ENCODE results near the gene FADS3. TPM values are rescaled to one million over a fixed set of nuclear protein-coding genes. Genes with fewer than 3 reads are reported as not detected.

FADS3 gene
- total RNA-seq, 2 donors from 2014 or later, result 18.5 to 74.9 TPM

DNA sequence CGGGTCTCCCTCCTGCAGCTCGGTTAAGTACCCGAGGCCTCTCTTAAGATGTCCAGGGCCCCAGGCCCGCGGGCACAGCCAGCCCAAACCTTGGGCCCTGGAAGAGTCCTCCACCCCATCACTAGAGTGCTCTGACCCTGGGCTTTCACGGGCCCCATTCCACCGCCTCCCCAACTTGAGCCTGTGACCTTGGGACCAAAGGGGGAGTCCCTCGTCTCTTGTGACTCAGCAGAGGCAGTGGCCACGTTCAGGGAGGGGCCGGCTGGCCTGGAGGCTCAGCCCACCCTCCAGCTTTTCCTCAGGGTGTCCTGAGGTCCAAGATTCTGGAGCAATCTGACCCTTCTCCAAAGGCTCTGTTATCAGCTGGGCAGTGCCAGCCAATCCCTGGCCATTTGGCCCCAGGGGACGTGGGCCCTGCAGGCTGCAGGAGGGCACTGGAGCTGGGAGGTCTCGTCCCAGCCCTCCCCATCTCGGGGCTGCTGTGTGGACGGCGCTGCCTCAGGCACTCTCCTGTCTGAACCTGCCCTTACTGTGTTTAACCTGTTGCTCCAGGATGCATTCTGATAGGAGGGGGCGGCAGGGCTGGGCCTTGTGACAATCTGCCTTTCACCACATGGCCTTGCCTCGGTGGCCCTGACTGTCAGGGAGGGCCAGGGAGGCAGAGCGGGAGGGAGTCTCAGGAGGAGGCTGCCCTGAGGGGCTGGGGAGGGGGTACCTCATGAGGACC, 25.0 kb downstream of the FADS3 start:
- TF ChIP-seq POLR2A (IDR thresholded peaks at IDR 0.05) (no peak), POLR2AphosphoS5 (IDR thresholded peaks at IDR 0.05) (no peak), CTCF (IDR thresholded peaks at IDR 0.05) (no peak)
- Histone ChIP-seq H3K27ac (no peak overlapping the region), H3K36me3 (no peaks in the 10 kb centered on the region), H3K27me3 (replicated peaks; ENCODE audit: insufficient read depth) (no peaks in the 10 kb centered on the region), H3K9me3 (no peaks in the 10 kb centered on the region), H3K4me3 (no peak overlapping the region), H3K4me1 (replicated peaks) (no peaks in the 10 kb centered on the region)
- WGBS, result 60% methylated on average over 18 of the region's 18 CpGs
- no peak for DNase-seq (ENCODE audit: low spot score)
- intact Hi-C loops (cut with DNase I), result no loop called here

GRCh38 chr11:61864814-61865775, 26.2 kb downstream of the FADS3 start:
- Histone ChIP-seq H3K27ac (no peak overlapping the region), H3K27me3 (replicated peaks; ENCODE audit: insufficient read depth) (no peaks in the 10 kb centered on the region), H3K4me1 (replicated peaks) (no peaks in the 10 kb centered on the region), H3K4me3 (no peak overlapping the region), H3K36me3 (no peaks in the 10 kb centered on the region), H3K9me3 (no peaks in the 10 kb centered on the region)
- TF ChIP-seq CTCF (IDR thresholded peaks at IDR 0.05) (no peak), POLR2A (IDR thresholded peaks at IDR 0.05) (no peak)
- 93% methylated on average over 19 of the region's 20 CpGs for WGBS
- no peak for DNase-seq (ENCODE audit: low spot score)
- intact Hi-C loops (cut with DNase I), result no loop called here

GRCh38 chr11:61863548-61864081, 27.7 kb downstream of the FADS3 start:
- no peak for DNase-seq (ENCODE audit: low spot score)
- 90% methylated on average over 13 of the region's 13 CpGs for WGBS
- no peaks in the 10 kb centered on the region for H3K27me3 ChIP-seq (replicated peaks; ENCODE audit: insufficient read depth)
- no peaks in the 10 kb centered on the region for H3K36me3 ChIP-seq
- H3K27ac ChIP-seq, result no peak overlapping the region
- H3K9me3 ChIP-seq, result no peaks in the 10 kb centered on the region
- TF ChIP-seq POLR2A (IDR thresholded peaks at IDR 0.05) (no peak), CTCF (IDR thresholded peaks at IDR 0.05) (no peak), POLR2AphosphoS5 (IDR thresholded peaks at IDR 0.05) (no peak)
- intact Hi-C loops (cut with DNase I), result no loop called here
- H3K4me3 ChIP-seq, result no peak overlapping the region
- no peaks in the 10 kb centered on the region for H3K4me1 ChIP-seq (replicated peaks)

DNA sequence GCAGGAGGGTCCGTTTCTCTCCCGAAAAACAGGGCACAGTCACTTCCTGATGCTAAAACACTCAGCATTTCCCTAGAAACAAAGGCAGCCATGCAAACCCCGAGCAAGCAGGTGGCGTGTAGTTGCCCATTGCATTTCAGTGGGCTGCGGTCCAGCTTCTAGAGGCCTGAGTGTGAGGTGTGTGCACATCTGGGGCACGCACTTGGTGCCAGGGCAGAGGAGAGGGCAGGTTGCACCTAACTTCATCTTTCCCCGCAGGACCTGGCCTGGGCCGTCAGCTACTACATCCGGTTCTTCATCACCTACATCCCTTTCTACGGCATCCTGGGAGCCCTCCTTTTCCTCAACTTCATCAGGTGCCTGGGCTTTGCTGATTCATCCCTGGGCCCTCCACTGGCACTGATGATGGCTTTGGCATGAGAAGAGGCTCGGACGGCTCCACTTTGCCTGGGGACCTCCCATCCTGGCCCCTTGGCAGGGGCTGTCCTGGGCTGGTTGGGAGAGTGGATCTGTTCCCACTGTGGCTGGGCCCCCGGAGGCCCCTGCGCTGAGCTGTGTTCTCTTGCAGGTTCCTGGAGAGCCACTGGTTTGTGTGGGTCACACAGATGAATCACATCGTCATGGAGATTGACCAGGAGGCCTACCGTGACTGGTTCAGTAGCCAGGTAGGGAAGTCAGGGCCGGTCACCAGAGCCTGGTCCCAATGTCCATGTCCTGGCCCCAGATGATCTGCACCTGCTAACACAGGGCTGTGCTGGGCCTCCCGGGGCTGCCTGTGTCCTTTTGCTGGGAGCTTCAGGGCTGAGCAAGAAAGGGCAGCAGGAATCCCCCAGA, 28.4 kb downstream of the FADS3 start:
- 93% methylated on average over 18 of the region's 18 CpGs for WGBS
- no peak overlapping the region for H3K4me3 ChIP-seq
- no peaks in the 10 kb centered on the region for H3K27me3 ChIP-seq (replicated peaks; ENCODE audit: insufficient read depth)
- TF ChIP-seq CTCF (IDR thresholded peaks at IDR 0.05) (no peak), POLR2A (IDR thresholded peaks at IDR 0.05) (no peak)
- no peaks in the 10 kb centered on the region for H3K4me1 ChIP-seq (replicated peaks)
- H3K9me3 ChIP-seq, result no peaks in the 10 kb centered on the region
- no peaks in the 10 kb centered on the region for H3K36me3 ChIP-seq
- no peak for DNase-seq (ENCODE audit: low spot score)
- no peak overlapping the region for H3K27ac ChIP-seq
- intact Hi-C loops (cut with DNase I), result no loop called here

Data from prostate gland (tissue), 2 donors.